OCI-LY1 (cell line): ENCODE measurements around the gene CDK10.

Source experiments
- H2AFZ ChIP-seq: fragments of 200-600 bp; sonication (generic), shearing (Covaris generic); 2 replicates; pipeline ENCODE4 v1.6.0; 2014; ENCODE audit warnings: antibody characterized with exemption, mild to moderate bottlenecking, low read length
- H3F3A ChIP-seq: fragments of 200-600 bp; sonication (generic), shearing (Covaris generic); 2 replicates; pipeline ENCODE4 v1.6.0; 2014; ENCODE audit warnings: mild to moderate bottlenecking, antibody characterized with exemption, low read length, moderate library complexity; ENCODE audit not compliant: insufficient read depth
- H3K27ac ChIP-seq: fragments of 200-600 bp; sonication (generic); 2 replicates; pipeline ENCODE4 v1.5.1; 2014; ENCODE audit warnings: low read length, mixed run types, mild to moderate bottlenecking, low read depth; ENCODE audit not compliant: poor library complexity, severe bottlenecking
- H3K27me3 ChIP-seq: fragments of 200-600 bp; sonication (generic); 2 replicates; pipeline ENCODE4 v1.6.0; 2014; ENCODE audit warnings: antibody characterized with exemption, mild to moderate bottlenecking, low read length, moderate library complexity; ENCODE audit not compliant: insufficient read depth
- H3K36me3 ChIP-seq: fragments of 200-600 bp; sonication (generic); 2 replicates; pipeline ENCODE4 v1.6.1; 2014; ENCODE audit warnings: mild to moderate bottlenecking, antibody characterized with exemption, low read length, moderate library complexity, mixed read lengths; ENCODE audit not compliant: insufficient read depth
- H3K4me1 ChIP-seq: fragments of 200-600 bp; sonication (generic); 2 replicates; pipeline ENCODE4 v1.5.1; 2014; ENCODE audit warnings: mild to moderate bottlenecking, low read length, moderate library complexity; ENCODE audit not compliant: insufficient read depth, severe bottlenecking
- H3K4me2 ChIP-seq: fragments of 200-600 bp; sonication (generic), shearing (Covaris generic); 2 replicates; pipeline ENCODE4 v1.6.1; 2014; ENCODE audit warnings: low read length
- H3K4me3 ChIP-seq: fragments of 200-600 bp; sonication (generic); 2 replicates; pipeline ENCODE4 v1.5.1; 2014; ENCODE audit warnings: low read length, low read depth, mild to moderate bottlenecking, mixed read lengths; ENCODE audit not compliant: poor library complexity, severe bottlenecking
- H3K79me2 ChIP-seq: fragments of 200-600 bp; shearing (Covaris generic); 2 replicates; pipeline ENCODE4 v1.6.1; 2016; ENCODE audit warnings: mixed run types, low read length, mixed read lengths; ENCODE audit not compliant: insufficient read depth
- H3K9ac ChIP-seq: fragments of 200-600 bp; sonication (generic), shearing (Covaris generic); 2 replicates; pipeline ENCODE4 v1.6.1; 2014; ENCODE audit warnings: mild to moderate bottlenecking, low read length, mixed read lengths
- H3K9me2 ChIP-seq: fragments of 200-600 bp; sonication (generic), shearing (Covaris generic); 2 replicates; pipeline ENCODE4 v1.6.1; 2014; ENCODE audit warnings: low read depth, mild to moderate bottlenecking, low read length, mixed read lengths
- H3K9me3 ChIP-seq: fragments of 200-600 bp; shearing (Covaris generic); 2 replicates; pipeline ENCODE4 v1.6.1; 2014; ENCODE audit warnings: low read length, mixed read lengths
- H4K20me1 ChIP-seq: fragments of 200-600 bp; sonication (generic), shearing (Covaris generic); 2 replicates; pipeline ENCODE4 v1.6.0; 2016; ENCODE audit warnings: mild to moderate bottlenecking, low read length; ENCODE audit not compliant: insufficient read depth
- CTCF ChIP-seq: fragments of 200-600 bp; sonication (generic), shearing (Covaris generic); IDR thresholded peaks from 2 replicates; pipeline ENCODE4 v1.5.1; 2017; ENCODE audit warnings: mild to moderate bottlenecking, antibody characterized with exemption, low read length, moderate library complexity, mixed read lengths
- EZH2 ChIP-seq: fragments of 200-600 bp; sonication (generic), shearing (Covaris generic); IDR thresholded peaks from 2 replicates; pipeline ENCODE4 v1.8.0; 2017; ENCODE audit warnings: borderline replicate concordance, mixed run types, mild to moderate bottlenecking, antibody characterized with exemption, low read length, moderate library complexity, mixed read lengths

The CDK10 gene

GRCh38 chr16:89643769-89644300, 42.7 kb upstream of the CDK10 start:
- Histone ChIP-seq H3K27ac (no peak overlapping the region), H3K9me3 (no peaks in the 10 kb centered on the region), H3K4me2 (no peak overlapping the region), H3K4me1 (no peaks in the 10 kb centered on the region), H3K9me2 (no peaks in the 10 kb centered on the region), H3K9ac (no peak overlapping the region), H2AFZ (no peak overlapping the region), H4K20me1 (no peaks in the 10 kb centered on the region), H3F3A (no peaks in the 10 kb centered on the region), H3K27me3 (peaks cover 5% of the 10 kb centered on the region; the same call in 1 of the 2 replicates), H3K36me3 (peaks cover 26% of the 10 kb centered on the region), H3K4me3 (no peak overlapping the region), H3K79me2 (no peaks in the 10 kb centered on the region)
- no peak for TF ChIP-seq CTCF
- TF ChIP-seq EZH2 = no peak

DNA sequence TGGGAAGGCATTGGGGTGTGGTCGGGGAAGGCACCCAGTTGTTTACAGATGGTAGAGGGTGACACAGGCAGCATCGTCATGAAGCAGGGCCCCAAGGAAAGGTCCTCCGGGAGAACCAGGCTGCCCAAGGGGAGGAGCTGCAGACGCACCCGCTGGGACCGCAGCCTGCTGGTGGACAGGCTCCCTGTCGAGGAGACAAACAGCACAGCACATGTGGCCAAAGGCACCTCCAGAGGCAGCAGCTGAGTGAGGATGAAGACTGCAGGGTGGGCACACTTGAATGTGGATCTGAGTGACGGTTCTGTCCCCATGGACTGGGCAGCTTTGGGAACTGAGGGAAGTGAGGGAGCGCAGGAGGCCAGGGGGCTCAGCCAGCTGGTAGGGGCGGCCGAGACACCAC, 41.4 kb upstream of the CDK10 start:
- Histone ChIP-seq H3K27me3 (peaks cover 5% of the 10 kb centered on the region; the same call in 1 of the 2 replicates), H3K4me1 (no peaks in the 10 kb centered on the region), H3K4me2 (no peak overlapping the region), H3K27ac (no peak overlapping the region), H3K36me3 (peaks cover 29% of the 10 kb centered on the region), H2AFZ (no peak overlapping the region), H3K9ac (no peak overlapping the region), H3K79me2 (no peaks in the 10 kb centered on the region), H4K20me1 (no peaks in the 10 kb centered on the region), H3K9me3 (no peaks in the 10 kb centered on the region), H3K4me3 (no peak overlapping the region), H3K9me2 (no peaks in the 10 kb centered on the region), H3F3A (no peaks in the 10 kb centered on the region)
- no peak for TF ChIP-seq CTCF
- no peak for TF ChIP-seq EZH2

DNA sequence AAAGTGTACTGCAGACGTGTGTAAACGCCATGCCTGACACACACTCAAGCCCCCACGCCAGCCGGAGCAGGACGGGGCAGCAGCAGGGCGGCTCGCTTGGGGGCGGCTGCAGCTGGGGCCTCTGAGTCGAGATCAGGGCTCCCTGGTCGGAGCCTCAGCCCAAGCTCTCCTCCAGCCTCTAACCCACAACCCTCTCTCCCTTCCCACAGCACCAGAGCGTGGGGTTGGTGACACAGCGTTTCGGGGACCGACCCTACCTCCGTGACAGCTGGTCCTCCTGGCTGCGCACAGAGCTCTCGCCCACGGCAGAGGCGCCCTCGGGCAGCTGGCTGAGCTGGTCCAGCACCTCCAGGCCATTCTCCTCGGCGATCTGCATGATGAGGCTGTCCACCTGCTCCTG, 40.2 kb upstream of the CDK10 start:
- peaks cover 36% of the 10 kb centered on the region for H3K36me3 ChIP-seq
- H3K9me3 ChIP-seq = no peaks in the 10 kb centered on the region
- no peaks in the 10 kb centered on the region for H4K20me1 ChIP-seq
- H3K4me1 ChIP-seq = no peaks in the 10 kb centered on the region
- TF ChIP-seq CTCF (no peak), EZH2 (no peak)
- no peak overlapping the region for H3K4me3 ChIP-seq
- no peak overlapping the region for H3K27ac ChIP-seq
- no peak overlapping the region for H3K9ac ChIP-seq
- no peak overlapping the region for H2AFZ ChIP-seq
- H3K79me2 ChIP-seq = no peaks in the 10 kb centered on the region
- no peaks in the 10 kb centered on the region for H3K9me2 ChIP-seq
- no peaks in the 10 kb centered on the region for H3F3A ChIP-seq
- no peak overlapping the region for H3K4me2 ChIP-seq
- H3K27me3 ChIP-seq = peaks cover 5% of the 10 kb centered on the region; the same call in 1 of the 2 replicates
